ENCODE measurements around the gene NPIPB5.
"Not testable (repeated sequence)": the region's sequence is repeated elsewhere in the genome, so short reads cannot be mapped to it uniquely, and the experiment has no call there.

The NPIPB5 gene

DNA sequence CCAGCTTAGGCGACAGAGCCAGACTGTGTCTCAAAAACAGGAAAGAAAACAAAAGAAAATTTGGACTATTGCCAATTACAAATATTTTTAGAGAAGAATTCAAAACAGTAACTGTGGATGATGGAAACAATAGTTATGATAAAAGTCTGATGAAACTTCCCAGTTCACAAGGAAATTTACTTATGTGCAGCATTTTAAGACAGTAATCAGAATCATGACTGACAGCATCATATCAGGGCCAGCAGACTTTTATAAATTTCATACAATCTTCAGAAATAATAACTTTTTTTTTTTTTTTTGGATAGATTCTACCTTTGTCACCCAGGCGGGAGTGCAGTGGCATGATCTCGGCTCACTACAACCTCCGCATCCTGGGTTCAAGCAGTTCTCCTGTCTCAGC is at the start of gene NPIPB5:
Gene NPIPB5, plus strand, starts transcription at position 301 of the 400 bp plus-strand sequence. CDS start 2,911 bp downstream, outside the sequence.
- DNase-seq, result not testable (repeated sequence)

DNA sequence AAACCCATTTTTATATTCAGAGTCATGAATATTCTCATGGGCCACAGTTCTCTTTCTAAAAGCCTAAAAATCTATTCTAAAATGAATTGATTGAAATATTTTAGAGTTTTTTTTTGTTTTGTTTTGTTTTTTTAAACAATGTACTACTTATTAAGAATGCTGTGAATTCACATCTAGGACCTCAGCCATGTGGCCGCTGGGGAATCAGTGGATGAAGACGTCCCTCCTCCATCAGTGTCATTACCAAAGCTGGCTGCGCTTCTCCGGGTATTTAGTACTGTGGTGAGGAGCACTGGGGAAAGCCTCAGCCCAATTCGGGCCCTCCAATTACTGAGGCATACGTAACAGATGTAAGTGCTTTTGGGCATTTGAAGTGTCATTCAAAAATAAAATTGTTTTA is 41.8 kb upstream of the NPIPB5 start:
- not testable (repeated sequence) for DNase-seq

DNA sequence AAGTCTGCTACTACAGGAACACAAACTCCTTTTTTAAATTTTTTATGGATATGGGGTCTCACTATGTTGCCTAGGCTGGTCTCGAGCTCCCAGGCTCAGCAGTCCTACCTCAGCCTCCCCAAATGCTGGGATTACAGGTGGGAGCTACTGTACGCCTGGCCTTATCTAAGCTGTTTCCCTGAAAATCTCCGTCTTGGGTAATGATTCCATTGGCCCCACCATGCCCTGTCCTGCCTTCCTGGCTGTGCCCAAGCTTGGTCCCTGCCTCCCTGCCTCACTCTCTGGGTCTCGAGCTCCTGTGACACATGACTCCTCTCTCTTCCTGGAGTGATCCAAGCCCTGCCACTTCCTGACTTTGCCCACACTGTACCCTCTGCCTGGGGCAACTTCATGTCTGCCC is 27.3 kb downstream of the NPIPB5 start:
- not testable (repeated sequence) for DNase-seq

DNA sequence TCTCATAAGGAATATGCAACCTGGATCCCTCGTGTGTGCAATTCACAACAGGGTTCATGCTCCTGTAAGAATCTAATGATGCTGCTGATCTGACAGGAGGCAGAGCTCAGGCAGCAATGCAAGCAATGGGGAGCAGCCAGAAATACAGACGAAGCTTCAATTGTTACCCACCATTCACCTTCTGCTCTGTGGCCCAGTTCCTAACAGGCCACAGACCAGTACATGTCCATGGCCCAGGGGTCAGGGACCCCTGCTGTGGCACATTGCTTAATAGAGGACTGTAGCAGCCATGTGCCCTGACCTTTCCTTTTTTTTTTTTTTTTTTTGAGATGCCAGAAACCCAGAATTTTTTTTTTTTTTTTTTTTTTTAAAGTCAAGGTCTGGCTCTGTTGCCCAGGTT is 34.1 kb downstream of the NPIPB5 start:
- not testable (repeated sequence) for DNase-seq

DNA sequence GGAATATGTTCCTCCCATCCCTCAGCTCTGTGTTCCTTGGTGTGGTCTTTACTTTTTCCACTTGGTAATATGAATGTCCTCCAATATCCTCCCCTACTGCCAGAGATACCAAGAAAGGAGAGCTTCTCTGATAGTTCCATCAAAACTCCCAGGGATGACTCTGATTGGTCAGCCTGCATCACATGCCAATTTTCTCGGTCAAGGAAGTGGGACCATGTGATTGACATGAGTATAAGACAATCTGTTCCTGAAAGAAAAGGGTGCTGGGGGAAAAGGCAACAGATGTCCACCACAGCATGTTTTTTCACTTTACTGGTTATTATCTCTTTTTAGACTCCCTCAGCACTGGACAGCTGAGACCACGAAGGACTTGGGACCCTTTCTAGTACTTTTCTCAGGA is 35.9 kb downstream of the NPIPB5 start:
- not testable (repeated sequence) for DNase-seq

DNA sequence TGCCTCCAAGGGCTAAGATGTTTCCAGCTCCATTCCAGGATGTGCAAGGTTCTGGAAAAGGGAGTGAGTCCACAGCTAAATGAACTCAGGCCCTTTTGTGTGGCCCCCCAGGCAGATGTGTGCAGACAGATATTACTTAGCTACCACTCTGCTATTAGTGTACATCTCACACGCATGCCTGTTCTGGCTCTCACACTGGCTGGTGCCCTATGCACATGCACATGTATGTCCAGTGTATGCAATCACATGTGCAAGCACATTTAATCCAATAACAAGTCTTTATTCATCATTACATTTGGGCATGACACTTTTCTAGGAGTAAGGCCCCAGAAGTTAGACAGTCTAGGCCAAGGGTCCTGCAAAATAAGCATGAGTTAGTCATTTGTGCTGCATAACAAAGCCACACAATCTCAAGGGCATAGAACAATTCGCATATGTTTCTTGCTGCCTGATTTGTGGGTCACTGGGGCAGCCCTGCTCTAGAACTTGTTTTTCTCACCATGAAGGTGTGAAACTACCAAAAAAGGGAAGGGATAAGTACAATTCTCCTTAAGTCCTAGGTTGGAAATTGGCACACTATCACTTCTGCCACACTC is 36.6 kb downstream of the NPIPB5 start:
- not testable (repeated sequence) for DNase-seq

DNA sequence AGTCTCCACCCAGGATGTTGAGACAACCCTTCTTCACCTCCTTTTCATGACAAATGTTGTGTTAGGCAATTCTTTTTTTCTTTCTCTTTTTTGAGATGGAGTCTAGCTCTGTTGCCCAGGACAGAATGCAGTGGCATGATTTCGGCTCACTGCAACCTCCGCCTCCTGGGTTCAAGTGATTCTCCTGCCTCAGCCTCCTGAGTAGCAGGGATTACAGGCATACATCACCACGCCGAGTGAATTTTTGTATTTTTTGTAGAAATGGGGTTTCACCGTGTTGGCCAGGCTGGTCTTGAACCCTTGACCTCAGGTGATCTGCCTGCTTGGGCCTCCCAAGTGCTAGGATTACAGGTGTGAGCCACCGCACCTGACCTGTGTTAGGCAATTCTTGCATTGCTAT is 39.2 kb downstream of the NPIPB5 start:
- not testable (repeated sequence) for DNase-seq

DNA sequence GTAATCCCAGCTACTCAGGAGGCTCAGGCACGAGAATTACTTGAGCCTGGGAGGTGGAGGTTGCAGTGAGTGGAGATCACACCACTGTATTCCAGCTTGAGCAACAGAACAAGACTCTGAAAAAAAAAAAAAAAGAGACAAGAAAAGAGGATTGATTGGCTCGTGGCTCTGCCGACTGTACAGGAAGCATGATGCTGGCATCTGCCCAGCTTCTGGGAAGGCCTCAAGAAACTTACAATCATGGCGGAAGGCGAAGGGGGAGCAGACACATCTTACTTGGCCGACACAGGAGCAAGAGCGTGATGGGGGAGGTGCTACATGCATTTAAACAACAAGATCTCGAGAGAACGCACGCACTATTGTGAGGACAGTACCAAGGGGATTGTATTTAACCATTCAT is 40.5 kb downstream of the NPIPB5 start:
- DNase-seq, result not testable (repeated sequence)

DNA sequence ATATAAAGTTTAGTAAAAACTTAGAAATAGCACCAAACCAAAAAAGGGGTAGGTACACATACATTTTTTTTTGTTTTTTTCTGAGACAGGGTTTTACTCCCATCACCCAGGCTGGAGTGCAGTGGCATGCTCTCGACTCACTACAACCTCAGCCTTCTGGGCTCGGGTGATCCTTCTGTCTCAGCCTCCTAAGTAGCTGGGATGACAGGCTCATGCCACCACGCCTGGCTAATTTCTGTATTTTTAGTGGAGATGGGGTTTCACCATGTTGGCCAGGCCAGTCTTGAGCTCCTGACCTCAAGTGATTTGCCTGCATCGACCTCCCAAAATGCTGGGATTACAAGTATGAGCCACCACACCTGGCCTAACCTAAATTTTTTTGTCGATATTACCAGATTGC is 41.0 kb downstream of the NPIPB5 start:
- DNase-seq, result not testable (repeated sequence)

DNA sequence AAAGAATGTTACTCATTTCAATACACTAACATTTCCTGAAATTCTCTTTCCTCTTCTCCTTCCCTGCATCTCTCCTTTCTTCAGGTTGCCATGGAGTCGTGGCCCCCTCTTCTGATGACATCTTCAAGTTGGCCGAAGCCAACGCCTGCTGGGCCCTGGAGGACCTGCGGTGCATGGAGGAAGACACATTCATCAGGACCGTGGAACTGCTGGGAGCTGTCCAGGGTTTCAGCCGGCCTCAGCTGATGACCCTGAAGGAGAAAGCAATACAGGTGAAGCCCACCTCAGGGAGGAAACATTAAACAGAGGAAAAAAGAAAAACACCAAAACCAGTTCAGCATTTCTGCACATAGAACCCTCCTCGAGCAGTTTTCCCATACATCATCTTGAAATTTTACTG is 46.1 kb downstream of the NPIPB5 start:
- DNase-seq, result not testable (repeated sequence)

All from SHP77 (cell line).